K562 treated with DMSO at 1 percent for 48 hours (cell line): ENCODE data around the gene PCDH9. TPM values are rescaled to one million over a fixed set of nuclear protein-coding genes. Genes with fewer than 3 reads are reported as not detected.

Source experiments
- total RNA-seq: library from RNA; unstranded; fragments of 300-600 nt; gene quantifications from 2 replicates; pipeline ENCODE4 v1.2.3, GENCODE V29; 2022; ENCODE audit warnings: low replicate concordance; ENCODE audit errors: extremely low read depth

Gene PCDH9, protein sequence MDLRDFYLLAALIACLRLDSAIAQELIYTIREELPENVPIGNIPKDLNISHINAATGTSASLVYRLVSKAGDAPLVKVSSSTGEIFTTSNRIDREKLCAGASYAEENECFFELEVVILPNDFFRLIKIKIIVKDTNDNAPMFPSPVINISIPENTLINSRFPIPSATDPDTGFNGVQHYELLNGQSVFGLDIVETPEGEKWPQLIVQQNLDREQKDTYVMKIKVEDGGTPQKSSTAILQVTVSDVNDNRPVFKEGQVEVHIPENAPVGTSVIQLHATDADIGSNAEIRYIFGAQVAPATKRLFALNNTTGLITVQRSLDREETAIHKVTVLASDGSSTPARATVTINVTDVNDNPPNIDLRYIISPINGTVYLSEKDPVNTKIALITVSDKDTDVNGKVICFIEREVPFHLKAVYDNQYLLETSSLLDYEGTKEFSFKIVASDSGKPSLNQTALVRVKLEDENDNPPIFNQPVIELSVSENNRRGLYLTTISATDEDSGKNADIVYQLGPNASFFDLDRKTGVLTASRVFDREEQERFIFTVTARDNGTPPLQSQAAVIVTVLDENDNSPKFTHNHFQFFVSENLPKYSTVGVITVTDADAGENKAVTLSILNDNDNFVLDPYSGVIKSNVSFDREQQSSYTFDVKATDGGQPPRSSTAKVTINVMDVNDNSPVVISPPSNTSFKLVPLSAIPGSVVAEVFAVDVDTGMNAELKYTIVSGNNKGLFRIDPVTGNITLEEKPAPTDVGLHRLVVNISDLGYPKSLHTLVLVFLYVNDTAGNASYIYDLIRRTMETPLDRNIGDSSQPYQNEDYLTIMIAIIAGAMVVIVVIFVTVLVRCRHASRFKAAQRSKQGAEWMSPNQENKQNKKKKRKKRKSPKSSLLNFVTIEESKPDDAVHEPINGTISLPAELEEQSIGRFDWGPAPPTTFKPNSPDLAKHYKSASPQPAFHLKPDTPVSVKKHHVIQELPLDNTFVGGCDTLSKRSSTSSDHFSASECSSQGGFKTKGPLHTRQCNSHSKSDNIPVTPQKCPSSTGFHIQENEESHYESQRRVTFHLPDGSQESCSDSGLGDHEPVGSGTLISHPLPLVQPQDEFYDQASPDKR (N-terminal part only)
- total RNA-seq = not detected in 2 replicates

DNA sequence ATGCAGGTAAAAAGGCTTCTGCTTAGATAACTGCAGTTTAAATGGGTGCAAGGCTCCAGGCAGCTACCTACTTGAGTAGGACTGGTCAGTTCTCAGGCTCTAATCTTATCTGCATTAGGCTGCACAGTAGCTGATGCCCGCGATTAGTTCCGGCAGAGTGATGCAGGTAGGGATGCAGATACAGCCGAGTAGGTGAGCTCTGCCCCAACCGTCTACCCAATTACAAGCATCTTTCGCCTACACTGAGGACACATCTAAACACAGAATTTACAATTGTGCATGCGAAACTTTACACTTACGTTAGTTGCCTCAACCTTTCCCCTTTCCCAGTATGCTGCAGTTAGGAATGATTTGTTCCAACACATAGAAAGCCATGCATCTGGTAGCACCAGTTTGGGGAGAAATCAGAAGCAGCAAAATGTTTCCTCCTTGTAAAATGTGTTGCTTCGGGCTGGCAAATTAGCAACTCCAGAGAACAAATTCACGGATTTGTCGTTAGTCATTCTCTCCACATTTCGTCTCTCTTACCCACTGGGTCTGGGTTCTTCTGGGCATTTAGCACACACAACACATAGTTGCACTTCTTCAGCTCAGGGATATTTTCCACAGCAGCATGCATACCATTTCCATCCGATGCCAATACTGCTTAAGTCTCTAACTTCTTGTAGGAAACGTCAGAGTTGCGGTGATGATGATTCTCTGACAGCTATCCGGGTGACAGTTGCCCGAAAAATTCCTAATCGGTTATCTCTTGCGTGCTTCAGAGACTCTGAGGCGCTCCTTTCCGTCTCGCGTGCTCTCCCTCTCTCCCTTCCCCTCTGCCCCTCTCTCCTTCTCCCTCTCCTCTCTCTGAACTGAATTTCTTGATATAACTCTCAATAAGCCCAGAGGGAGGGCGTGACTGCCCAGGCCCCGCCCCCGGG, at the start of gene PCDH9:
Gene PCDH9 (minus strand): TSS at position 856 of the 923 bp plus-strand sequence. CDS start 1,896 bp downstream, outside the sequence.

